CD4-positive, alpha-beta T cell (primary cell): ENCODE measurements around the gene FAM193B. TPM values are rescaled to one million over a fixed set of nuclear protein-coding genes. Genes with fewer than 3 reads are reported as not detected.

ENCODE experiments used
- ATAC-seq: fragments of 200-7000 bp; cut with Tn5 transposase; one replicate; pipeline ENCODE4 v1.10.0; 2022; ENCODE audit warnings: mild to moderate bottlenecking; ENCODE audit not compliant: poor library complexity
- CTCF ChIA-PET: fragments of 350-600 bp; sonication (Branson Sonifier 250); formaldehyde crosslinking; loops from one replicate; lab custom pipeline; 2021; ENCODE audit warnings: antibody characterized with exemption, inconsistent platforms; lab: Charles Lee
- POLR2A ChIA-PET: fragments of 350-600 bp; sonication (Branson Sonifier 250); formaldehyde crosslinking; loops from one replicate; lab custom pipeline; 2021; ENCODE audit warnings: antibody characterized with exemption, inconsistent platforms; lab: Charles Lee
- DNase-seq, 14 experiments: peaks; one replicate each; pipeline ENCODE4 v3.0.0-alpha.2; 2013 to 2020; ENCODE audit warnings: mixed read lengths in 2 of 14
- H3K27ac ChIP-seq, 2 donors: one replicate each; pipeline versions ENCODE4 v1.5.1 to v1.7.0; 2013; ENCODE audit warnings: low read length in 2 of 2, low read depth in 1 of 2, mild to moderate bottlenecking in 1 of 2
- H3K27me3 ChIP-seq, 2 experiments: 1 replicate in 1 of 2; 2 replicates in 1 of 2; pipeline versions ENCODE4 v1.6.1 to v1.7.0; 2013; ENCODE audit warnings: low read length in 2 of 2, control low read depth in 1 of 2, mild to moderate bottlenecking in 1 of 2, moderate library complexity in 1 of 2; ENCODE audit not compliant: insufficient read depth in 2 of 2, control insufficient read depth in 1 of 2
- H3K36me3 ChIP-seq: one replicate; pipeline ENCODE4 v1.6.1; 2013; ENCODE audit warnings: low read length, control low read depth; ENCODE audit not compliant: insufficient read depth
- H3K4me1 ChIP-seq: one replicate; pipeline ENCODE4 v1.6.1; 2013; ENCODE audit warnings: low read length, control low read depth; ENCODE audit not compliant: insufficient read depth
- H3K4me3 ChIP-seq: one replicate; pipeline ENCODE4 v1.5.1; 2013; ENCODE audit warnings: mild to moderate bottlenecking, low read length, moderate library complexity
- H3K9me3 ChIP-seq, 2 experiments: 1 replicate in 1 of 2; 2 replicates in 1 of 2; pipeline versions ENCODE4 v1.6.1 to v1.7.0; 2013; ENCODE audit warnings: low read length in 2 of 2, mild to moderate bottlenecking in 2 of 2, control low read depth in 1 of 2, moderate library complexity in 1 of 2; ENCODE audit not compliant: control insufficient read depth in 1 of 2, insufficient read depth in 1 of 2
- H3K27ac Mint-ChIP-seq: one replicate; pipeline ENCODE4 v1.8.0; 2020; ENCODE audit warnings: mixed read lengths
- H3K27me3 Mint-ChIP-seq: one replicate; pipeline ENCODE4 v1.8.0; 2021; ENCODE audit warnings: mixed read lengths
- H3K36me3 Mint-ChIP-seq: one replicate; pipeline ENCODE4 v1.8.0; 2021; ENCODE audit warnings: low read depth, mixed read lengths
- H3K4me1 Mint-ChIP-seq: one replicate; pipeline ENCODE4 v1.8.0; 2021; ENCODE audit warnings: low read depth, mixed read lengths
- H3K4me3 Mint-ChIP-seq: one replicate; pipeline ENCODE4 v1.8.0; 2020; ENCODE audit warnings: mild to moderate bottlenecking, mixed read lengths
- H3K9me3 Mint-ChIP-seq: one replicate; pipeline ENCODE4 v1.8.0; 2020; ENCODE audit warnings: mixed read lengths
- CTCF ChIP-seq: fragments of 200-600 bp; IDR thresholded peaks from one replicate; pipeline ENCODE4 v1.8.0; 2022; ENCODE audit warnings: antibody characterized with exemption, mild to moderate bottlenecking
- intact Hi-C, 2 experiments: fragments of 100-400 bp; cut with DNase I in 1 of 2; cut with micrococcal nuclease in 1 of 2; formaldehyde crosslinking; loops; one replicate each; pipeline versions ENCODE4 v1.15.1 to v1.9.0; 2023 to 2025; cut with DNase I, micrococcal nuclease
- total RNA-seq, 174 experiments: library from RNA in 2 of 174; stranded (reverse) in 2 of 174; gene quantifications; one replicate each; pipeline ENCODE4 v1.2.3 and lab custom pipeline; 2021 to 2026

The FAM193B gene
- total RNA-seq, 2 experiments from 2014 or later = 150 to 155 TPM

GRCh38 chr5:177575488-177575887, 21.1 kb upstream of the FAM193B start:
- POLR2A ChIA-PET = no interaction called here
- Mint-ChIP-seq H3K27me3 (peaks cover 5% of the 10 kb centered on the region), H3K9me3 (peaks cover 2% of the 10 kb centered on the region), H3K36me3 (no peaks in the 10 kb centered on the region), H3K4me1 (no peaks in the 10 kb centered on the region), H3K4me3 (no peak overlapping the region), H3K27ac (no peak overlapping the region)
- no peak overlapping the region for H3K4me3 ChIP-seq
- no peak for TF ChIP-seq CTCF
- DNase-seq = no peak
- intact Hi-C loops = no loop called here
- no peak overlapping the region for H3K27ac ChIP-seq
- no peaks in the 10 kb centered on the region for H3K27me3 ChIP-seq
- CTCF ChIA-PET = no interaction called here
- peaks cover 0 to 4% of the 10 kb centered on the region in 2 experiments for H3K9me3 ChIP-seq
- H3K36me3 ChIP-seq = no peaks in the 10 kb centered on the region
- no peaks in the 10 kb centered on the region for H3K4me1 ChIP-seq
- ATAC-seq = no peak

- no peaks in the 10 kb centered on the region for H3K4me1 Mint-ChIP-seq
- POLR2A ChIA-PET = no interaction called here
- no peak overlapping the region for H3K27ac ChIP-seq
These were observed 15.5 kb upstream of the FAM193B start for GRCh38 chr5:177569894-177570293.

GRCh38 chr5:177568326-177568725, 14.0 kb upstream of the FAM193B start:
- Mint-ChIP-seq H3K27me3 (peaks cover 10% of the 10 kb centered on the region), H3K27ac (no peak overlapping the region), H3K9me3 (peaks cover 2% of the 10 kb centered on the region), H3K4me1 (no peaks in the 10 kb centered on the region), H3K36me3 (no peaks in the 10 kb centered on the region), H3K4me3 (no peak overlapping the region)
- H3K4me3 ChIP-seq = no peak overlapping the region
- no peaks in the 10 kb centered on the region for H3K36me3 ChIP-seq
- DNase-seq = no peak
- ChIA-PET CTCF (no interaction called here), POLR2A (no interaction called here)
- intact Hi-C loops = no loop called here
- no peak for TF ChIP-seq CTCF
- H3K27me3 ChIP-seq = peaks cover 0 to 5% of the 10 kb centered on the region in 2 experiments
- H3K27ac ChIP-seq = no peak overlapping the region
- peaks cover 0 to 4% of the 10 kb centered on the region in 2 experiments for H3K9me3 ChIP-seq
- no peaks in the 10 kb centered on the region for H3K4me1 ChIP-seq
- ATAC-seq = no peak

More at GRCh38 chr5:177569894-177570293, 15.5 kb upstream of the FAM193B start:
- Mint-ChIP-seq H3K27me3 (peaks cover 10% of the 10 kb centered on the region), H3K36me3 (no peaks in the 10 kb centered on the region), H3K4me3 (no peak overlapping the region), H3K9me3 (peaks cover 2% of the 10 kb centered on the region), H3K27ac (no peak overlapping the region)
- no peaks in the 10 kb centered on the region for H3K4me1 ChIP-seq
- DNase-seq = no peak
- H3K9me3 ChIP-seq = peaks cover 0 to 4% of the 10 kb centered on the region in 2 experiments
- TF ChIP-seq CTCF = no peak
- intact Hi-C loops = no loop called here
- ATAC-seq = no peak
- CTCF ChIA-PET = no interaction called here
- H3K36me3 ChIP-seq = no peaks in the 10 kb centered on the region
- peaks cover 0 to 5% of the 10 kb centered on the region in 2 experiments for H3K27me3 ChIP-seq
- no peak overlapping the region for H3K4me3 ChIP-seq
